Muscle of back (tissue), 11 donors: ENCODE results near the gene KHSRP. TPM values are rescaled to one million over a fixed set of nuclear protein-coding genes. Genes with fewer than 3 reads are reported as not detected.
"Not testable (repeated sequence)": the region's sequence is repeated elsewhere in the genome, so short reads cannot be mapped to it uniquely, and the experiment has no call there.

Source experiments
- DNase-seq, 3 donors: peaks; one replicate each; pipeline versions ENCODE4 v3.0.0 to v3.0.0-alpha.2; 2013
- polyA plus RNA-seq, 10 donors: library from polyadenylated mRNA; unstranded; fragments of 120-200 nt; gene quantifications; one replicate each; pipeline ENCODE4 v1.2.1, GENCODE V29; 2013; ENCODE audit not compliant: insufficient read length in 10 of 10

The KHSRP gene
- polyA plus RNA-seq, 10 donors, result 153 to 254 (median 184) TPM

DNA sequence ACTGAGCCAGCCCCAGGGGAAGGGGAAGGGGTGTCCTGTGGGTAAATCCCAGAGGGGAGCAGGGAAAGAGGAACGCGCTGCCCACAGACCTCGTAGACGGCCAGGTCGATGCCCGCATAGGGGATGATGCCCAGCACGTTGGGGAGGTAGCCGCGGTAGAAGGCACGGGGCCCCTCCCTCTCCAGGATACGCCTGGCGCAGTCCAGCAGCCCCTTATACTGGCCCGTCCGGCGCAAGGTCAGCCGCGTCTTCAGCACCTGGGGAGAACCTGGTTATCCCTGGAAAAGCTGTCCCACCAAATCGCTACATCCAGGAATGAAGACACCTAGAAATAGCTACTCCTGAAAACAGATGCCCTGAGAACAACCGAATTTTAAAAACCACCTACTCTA, 27.6 kb upstream of the KHSRP start:
- DNase-seq, result no peak

DNA sequence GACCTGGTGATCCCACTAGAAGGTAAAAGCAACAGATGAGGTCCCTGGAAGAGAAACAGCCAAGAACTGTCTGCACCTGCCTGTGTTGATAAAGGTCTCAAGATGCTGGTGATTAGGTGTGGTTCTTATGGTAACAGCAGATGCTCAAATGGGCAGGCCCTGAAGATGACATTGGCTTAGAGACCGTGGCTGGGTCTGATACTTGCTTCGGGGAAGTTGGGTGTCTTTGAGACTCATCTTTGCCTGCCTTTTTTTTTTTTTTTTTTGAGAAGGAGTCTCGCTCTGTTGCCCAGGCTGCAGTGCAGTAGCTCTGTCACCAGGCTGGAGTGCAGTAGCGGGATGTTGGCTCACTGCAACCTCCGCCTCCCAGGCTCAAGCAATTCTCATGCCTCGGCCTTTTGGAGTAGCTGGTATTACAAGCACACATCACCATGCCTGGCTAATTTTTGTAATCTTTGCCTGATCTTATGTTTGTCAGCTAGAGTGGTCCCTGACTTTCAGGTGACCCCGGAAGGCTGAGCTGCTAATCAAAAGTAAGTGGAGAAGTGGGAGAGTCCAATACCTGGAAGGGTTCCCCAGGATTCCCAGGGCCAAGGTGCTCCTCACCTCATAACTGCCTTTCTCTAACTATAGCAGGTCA, 27.1 kb upstream of the KHSRP start:
- DNase-seq, result no peak

DNA sequence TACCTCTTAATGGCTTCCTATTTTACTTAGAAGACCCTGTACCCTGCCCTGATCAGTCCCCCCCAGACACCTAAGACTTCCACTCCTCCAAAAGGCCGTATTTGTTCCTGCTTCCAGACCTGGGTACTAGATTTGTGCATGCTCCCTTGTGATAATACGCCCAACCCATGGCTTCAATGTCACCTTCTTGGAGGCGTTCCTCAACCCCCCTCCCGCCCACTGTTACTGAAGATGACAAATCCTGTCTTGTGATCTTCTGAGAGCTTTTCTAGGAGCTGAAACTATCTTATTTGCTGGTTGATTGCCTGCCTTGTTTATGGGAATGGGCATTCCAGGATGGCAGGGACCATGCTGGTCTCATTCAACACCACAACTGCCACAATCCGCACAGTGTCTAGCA, 25.6 kb upstream of the KHSRP start:
- DNase-seq, result no peak

DNA sequence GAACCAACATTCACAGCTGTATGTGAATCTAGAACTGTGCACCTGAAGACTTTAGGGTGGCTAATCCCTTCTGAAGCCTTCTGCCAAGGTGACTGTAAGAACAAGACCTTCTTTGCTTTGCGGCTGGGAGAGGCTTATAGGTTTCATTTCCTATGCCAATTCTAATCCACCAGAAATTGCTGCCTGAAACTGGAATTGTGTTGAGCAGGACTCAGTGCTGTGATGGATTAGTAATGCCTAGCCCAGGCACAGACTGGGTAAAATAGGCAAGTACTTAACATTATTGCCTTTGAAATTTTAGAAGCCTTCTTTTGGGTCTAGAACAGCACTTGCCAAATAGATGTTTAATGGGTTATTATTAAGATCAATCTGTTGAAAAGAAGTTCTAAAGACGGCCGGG, 23.4 kb upstream of the KHSRP start:
- no peak for DNase-seq

DNA sequence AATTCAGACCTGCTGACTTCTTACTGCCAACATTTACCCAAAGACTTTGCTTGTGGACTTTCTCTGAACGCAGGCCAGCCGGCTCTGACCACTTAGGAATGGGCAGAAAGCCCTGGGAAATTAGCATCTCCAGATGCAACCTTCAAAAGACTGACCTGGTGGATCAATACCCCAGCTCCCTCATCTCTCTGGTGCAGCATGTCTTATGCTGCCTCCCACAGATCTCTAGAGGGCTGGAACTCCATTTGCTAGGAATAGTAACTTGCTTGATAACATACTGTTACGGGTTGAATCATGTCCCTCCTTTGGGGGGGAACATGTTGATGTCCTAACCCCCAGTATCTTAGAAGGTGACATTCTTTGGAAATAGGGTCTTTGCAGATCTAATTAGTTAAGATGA, 21.8 kb upstream of the KHSRP start:
- DNase-seq, result no peak

DNA sequence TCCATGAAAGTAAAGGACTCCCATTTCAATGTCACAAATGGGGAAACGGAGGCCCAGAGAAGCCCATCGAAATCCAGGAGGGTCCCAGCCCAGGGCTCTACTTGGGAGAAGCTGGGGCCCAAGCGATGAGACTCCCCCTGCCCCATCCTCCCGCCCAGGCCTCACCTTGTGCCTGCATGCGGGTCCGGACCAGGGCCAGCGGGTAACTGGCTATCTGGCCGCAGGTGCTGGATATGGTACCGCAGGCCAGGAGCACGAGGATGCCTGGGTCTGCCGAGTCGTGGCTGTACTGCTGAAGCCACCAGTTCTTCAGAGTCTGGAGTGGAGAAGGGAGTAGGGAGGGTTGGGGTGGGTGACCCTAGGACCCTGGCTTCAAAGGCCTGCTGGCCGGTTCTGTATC, 19.4 kb upstream of the KHSRP start:
- DNase-seq, result no peak

DNA sequence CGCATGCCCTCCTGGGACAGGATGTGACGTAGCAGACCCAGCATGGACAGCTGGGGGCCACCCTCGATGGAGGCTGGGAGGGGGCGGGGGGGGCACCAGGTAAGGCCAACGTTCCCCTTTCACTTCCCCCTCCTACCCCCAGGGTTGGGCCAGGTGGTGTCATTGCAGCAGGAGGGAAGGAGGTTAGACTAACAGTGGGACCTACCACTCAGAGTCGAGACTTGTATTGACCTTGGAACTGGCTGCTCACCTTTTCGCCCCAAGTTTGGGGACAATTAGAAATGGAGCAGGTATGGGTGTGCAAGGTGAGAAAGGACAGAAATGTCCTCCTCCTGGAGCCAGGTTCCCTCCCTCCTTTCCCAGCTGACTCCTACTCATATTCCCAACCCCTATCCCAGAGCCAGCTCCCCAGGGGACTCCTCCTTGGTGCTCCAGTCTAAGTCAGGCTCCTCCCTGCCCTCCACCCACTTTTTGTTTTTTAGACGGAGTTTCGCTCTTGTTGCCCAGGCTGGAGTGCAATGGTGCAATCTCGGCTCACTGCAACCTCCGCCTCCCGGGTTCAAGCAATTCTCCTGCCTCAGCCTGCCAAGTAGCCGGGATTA, 17.6 kb upstream of the KHSRP start:
- DNase-seq, result no peak

DNA sequence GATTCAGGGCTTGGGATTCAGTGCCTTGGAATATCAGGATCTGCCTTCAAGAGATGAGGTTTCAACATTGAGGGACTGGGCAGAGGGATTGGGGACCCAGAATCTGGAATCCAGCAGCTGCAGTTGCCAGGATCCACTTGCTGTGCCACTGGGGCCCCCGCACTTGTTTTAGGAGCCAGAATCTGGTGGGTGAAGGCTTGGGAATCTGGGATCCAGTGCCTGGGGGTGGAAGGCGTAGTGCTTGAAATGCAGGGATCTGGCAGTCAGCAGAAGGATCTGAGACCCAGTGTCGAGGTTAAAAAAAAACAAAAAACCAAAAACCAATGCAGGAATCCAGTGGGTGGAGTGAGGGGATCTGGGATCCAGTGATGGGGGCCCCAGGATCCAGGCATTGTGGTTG, 16.3 kb upstream of the KHSRP start:
- DNase-seq, result no peak

DNA sequence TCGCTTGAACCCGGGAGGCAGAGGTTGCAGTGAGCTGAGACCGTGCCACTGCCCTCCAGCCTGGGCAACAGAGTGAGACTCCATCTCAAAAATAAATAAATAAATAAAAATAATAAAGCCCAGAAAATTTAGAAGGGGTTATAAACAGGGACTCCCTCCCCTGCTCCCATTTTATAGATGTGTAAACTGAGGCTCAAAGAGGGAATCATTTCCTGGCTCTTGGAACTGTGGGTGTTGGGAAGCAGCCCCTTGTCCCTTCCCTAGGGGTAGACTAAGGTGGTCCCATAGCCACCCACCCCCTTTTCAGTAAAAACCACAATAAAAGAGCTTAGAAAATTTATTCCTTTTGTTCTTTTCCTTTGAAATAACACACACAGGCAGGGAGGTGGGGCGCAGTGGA, 15.1 kb upstream of the KHSRP start:
- no peak for DNase-seq

DNA sequence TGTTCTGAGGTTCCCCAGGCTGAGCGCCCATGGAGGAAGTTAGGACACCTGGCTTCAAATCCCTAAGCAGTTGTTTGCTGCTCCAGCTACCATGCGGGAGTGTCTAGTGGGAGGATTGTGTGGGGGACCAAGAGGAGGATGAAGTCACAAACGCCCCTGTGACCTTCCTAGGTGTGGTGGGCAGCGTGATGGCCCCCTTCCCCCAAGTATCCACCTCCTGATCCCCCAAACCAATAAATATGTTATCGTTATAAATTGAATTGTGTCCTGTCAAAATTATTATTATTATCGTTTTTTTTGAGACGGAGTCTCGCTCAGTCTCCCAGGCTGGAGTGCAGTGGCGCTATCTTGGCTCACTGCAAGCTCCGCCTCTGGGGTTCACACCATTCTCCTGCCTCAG, 9.1 kb upstream of the KHSRP start, which contains the start of gene SLC25A41:
Gene SLC25A41, minus strand, starts transcription at position 101 of the 400 bp plus-strand sequence. Its CDS starts 70 bp downstream, at position 31.
- no peak for DNase-seq

DNA sequence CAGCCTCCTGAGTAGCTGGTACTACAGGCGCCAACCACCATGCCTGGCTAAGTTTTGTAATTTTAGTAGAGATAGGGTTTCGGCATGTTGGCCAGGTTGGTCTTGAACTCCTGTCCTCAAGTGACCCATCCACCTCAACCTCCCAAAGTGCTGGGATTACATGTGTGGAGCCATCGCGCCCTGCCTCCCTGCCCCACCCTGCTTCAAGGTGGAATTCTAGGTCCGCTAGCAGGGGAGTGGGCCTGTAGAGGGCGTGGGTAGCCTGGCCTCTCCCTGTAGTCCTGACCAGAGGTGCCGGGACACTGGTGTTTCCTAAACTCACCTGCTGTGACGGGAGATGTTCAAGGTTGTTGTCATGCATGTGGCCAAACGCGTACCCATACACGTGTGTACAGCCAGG, 8.6 kb upstream of the KHSRP start:
- DNase-seq, result no peak

DNA sequence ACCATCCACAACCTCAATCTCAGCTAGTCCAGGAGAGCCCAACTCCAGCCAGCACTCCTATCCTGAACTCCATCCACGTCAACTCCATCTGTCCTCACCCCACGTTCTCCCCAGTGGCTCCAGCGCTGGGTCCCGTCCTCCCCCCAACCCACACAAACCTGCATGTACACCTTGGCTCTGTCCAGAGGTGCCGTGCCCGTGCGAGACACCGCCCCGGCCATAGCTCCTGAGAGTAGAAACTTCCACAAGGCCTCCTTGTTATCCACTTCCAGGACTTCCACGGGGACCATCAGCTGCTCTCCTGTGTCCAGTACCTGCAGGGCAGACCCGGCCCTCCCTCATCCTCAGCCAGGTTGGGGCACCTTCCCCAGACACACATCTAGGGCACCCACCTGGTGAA, 7.3 kb upstream of the KHSRP start:
- DNase-seq, result no peak

DNA sequence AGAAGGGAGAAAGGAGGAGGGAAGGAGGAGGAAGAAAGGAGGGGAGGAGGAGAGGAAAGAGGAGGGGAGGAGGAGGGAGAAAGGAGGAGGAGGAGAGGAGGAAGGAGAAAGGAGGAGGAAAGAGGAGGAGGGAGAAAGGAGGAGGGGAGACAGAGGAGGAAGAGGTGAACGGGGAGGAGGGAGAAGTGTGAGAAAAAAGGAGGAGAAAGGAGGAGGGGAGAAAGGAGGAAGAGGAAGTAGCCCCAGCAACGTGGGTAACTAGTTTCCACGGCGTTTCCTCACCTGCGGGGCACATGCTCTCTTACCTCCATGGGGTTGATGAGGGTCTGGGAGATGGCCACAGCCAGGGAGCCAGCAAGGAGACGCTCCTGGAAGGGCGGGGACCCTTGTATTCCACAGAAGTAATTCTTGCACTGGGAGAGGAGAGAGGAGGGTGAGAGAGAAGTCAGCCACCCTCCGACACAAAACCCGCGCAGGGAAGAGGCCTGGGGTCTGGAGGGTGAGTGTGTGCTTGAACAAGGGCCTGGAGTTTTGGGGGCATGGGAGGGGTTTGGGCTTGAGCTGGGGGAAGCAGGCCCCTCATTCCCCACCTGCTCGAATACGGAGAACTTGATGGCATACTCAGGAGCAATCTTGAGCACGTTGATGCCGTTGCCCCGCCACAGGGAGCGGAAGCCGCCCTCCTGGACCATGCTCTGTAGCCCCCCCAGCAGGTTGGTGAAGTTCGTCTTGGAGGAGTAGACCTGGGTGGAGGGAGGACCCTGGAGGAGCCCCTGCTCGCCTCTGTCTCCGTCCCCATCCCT, 5.0 kb upstream of the KHSRP start:
- DNase-seq, result no peak

DNA sequence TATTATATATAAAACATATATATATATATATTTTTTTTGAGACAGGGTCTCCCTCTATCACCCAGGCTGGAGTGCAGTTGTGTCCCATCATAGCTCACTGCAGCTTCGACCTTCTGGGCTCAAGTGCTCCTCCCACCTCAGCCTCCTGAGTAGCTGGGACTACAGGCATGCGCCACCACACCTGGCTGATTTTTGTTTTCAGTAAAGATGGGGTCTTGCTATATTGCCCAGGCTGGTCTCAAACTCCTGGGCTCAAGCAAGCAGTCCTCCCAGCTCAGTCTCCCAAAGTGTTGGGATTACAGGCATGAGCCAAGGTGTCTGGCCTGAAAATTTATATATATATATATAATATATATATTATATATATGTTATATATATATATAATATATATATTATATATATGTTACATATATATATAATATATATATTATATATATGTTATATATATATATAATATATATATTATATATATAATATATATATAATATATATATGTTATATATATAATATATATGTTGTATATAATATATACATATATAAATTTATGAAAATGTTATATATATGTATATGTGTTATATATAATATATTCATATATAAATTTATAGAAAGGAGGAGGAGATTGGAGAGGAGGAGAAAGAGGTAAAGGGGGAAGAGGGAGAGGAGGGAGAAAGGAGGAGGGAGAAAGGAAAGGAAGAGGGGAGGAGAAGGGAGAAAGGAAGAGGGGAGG, 4.2 kb upstream of the KHSRP start:
- not testable (repeated sequence) for DNase-seq

DNA sequence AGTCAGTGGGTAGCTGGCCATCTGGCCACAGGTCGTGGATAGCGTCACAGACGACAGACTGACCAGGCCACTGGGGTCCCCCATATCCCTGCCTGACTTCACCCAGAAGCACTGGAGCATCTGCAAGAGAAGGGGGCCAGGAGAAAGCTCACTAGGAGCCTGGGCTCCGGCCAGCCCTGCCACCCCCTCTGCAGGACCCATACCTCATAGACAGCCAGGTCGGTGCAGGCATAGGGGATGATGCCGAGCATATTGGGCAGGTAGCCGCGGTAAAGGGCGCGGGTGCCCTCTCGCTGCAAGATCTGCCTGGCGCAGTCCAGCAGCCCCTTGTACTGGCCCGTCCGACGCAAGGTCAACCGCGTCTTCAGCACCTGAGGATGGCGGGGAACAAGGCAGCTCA, 2.5 kb upstream of the KHSRP start:
- DNase-seq, result no peak

DNA sequence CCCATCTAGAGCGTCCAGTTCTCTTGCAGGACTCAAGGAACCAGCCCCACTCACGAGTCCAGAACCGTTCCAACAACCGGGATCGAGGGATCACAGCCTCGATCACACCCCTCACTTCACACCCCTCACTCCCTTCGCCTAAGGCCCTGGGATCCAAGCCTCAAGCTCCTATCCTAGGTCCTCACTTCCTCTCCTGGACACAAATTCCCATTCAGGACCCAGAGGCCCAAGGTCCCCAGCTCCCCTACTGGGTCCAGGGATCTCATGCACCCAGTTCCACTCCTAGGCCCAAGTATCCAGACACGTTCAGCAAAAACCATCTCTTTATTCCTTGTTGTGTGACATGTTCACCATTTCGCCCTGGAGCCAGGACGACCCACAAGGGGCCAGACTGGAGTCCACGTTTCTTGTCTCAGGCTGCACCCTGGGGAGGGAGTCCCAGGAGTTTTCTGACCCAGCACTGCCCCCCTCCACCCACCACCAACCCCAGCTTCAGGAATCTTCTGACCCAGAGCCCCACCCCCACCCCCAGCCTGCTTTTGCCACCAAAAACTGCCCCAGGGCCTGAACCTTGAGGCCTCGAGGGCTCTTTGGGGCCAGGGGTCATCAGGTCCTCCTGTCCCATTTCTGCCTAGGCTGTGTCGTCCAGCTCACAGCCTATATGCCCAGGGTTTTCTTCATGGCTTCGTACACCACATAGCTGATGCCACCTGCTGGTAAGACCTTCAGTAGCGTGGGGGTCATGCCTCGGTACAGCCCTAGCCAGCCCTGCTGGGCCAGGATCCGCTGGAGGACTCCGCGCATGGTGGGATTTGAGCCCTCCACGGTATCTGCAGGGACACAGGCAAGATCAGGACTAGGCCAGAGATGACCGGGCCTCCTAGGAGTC, 1.4 kb upstream of the KHSRP start:
- DNase-seq, result peak in 1 of 3 donors; percentile 34

DNA sequence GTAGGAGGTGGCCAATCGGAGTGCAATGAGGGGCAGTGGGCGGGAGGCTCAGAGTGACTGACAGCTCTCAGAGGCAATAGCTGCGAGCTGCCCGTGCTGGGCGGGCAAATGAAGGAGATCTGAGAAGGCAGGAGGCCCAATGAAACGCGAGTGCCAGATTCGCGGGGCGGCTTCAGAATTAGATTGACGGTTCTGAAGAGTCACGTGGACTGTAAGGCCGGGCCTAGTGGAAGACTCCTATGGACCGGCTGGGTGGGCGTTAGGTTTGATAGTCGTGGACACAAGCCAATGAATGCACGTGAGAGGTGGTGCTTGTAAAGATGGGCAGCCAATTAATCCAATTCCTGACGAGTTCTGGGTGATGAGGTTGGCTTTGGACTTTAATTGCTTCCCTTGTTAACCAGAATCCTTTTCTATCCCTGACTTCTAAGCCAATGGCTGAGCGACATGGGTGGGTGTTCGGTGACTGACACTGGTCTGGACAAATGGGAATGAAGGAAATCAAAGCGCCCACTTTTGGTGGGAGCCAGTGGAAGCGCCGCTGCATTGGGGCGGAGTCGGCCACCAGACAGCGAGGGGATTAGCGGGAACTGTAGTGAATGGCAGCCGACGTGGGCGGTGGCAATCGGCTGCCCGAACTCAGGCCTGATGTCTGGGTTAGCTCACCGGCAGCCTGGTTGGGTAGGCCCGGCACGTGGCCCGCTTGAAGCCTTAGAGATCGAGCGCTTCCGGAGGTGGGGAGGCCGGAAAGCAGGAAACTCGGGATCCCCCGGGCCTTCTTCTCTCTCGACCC, 524 bp upstream of the KHSRP start:
- DNase-seq, result peak; percentile 100

DNA sequence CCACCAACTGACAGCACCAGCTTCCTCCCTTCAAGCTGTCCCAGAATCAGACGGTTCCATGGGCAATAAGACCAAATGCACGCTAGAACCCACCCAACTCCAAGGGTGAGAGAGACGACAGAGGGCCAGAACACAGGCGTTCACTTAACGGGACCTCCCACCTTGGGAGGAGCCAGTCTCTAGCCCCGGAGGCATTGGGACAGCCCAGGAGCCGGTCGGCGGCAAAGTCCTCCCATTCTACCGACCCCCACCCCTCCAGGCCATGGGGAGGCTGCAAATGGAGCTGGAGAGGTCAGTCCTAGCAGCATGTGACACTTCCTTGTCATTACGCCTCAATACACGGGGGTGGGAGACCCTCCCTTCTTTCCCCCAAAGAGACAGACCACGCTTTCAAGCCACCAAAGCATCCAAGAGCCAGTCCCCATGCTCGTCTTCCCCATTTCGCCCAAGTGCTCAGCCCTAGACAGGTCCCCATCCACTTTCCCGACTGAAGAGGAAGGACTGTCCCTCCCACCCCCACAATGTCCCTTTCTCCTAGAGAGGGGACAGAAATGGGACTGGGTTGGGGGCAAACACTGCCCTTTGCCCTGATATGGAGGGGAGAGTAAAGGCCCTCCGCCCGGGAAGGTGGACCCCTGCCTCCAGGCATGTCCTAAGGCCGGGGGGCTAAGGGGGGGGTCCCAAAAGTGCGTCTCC, 964 bp downstream of the KHSRP start:
- DNase-seq, result peak in 2 of 3 donors; percentile 22 to 70

DNA sequence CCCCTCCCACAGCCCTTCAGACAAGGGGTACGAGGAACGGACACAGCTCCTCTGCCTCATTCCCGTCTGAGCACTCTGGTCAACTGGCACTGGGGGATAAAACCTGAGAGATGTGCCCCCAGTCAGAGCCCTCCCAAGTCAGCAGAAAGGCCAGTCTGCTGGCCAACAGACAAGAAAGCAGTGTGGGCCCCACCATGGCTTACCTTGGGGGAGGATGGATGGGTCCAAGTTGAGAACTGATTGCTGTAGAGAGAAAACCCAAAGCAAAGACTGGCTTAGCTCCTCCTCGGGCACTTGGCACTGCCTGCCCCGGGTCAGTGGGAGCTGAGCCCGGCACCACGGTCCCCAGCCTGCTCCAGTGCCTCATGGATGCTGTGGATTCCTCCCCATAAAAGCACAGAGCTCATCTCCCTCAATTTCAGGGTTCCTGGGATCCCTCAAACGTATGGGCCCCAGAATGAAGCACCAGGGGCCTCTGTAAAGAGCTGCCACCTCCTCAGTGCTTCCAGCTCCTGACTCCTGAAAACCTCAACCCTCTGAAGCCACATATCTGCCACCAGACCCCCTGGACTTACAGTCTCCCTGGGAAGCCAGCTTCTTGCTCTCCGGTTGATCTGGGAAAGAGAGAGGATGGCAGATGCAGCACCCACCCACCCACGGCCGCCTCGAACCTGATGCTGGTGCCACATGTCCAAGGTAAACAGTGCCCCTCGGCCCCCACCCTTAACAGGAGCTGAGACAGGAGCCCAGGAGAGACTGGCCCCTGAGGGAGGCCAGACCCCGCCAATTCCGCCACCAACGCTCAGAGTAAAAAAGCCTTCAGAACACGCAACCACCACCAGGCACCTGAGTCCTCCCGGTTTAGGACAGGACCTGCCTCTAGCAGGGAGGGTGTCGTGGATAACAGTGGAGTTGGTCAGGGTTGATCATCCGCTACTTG, 3.3 kb downstream of the KHSRP start:
- DNase-seq, result no peak
